SK-N-SH (cell line): Measurements from ENCODE around the gene B4GALNT2. TPM values are rescaled to one million over a fixed set of nuclear protein-coding genes. Genes with fewer than 3 reads are reported as not detected.
A peak's percentile ranks its signal among the peaks of the same experiment; 100 is the strongest.

ENCODE experiments used
- CTCF ChIA-PET: fragments of 300-600, 350-600 bp; formaldehyde crosslinking; extraction: SDS; loops from one replicate; lab custom pipeline; 2021; lab: Yijun Ruan, JAX
- POLR2A ChIA-PET: fragments of 350-600 bp; sonication (Branson Sonifier 250); formaldehyde crosslinking; extraction: SDS; loops from one replicate; lab custom pipeline; 2020; ENCODE audit warnings: antibody characterized with exemption, inconsistent platforms; lab: Yijun Ruan, JAX
- DNase-seq: peaks from one replicate; pipeline ENCODE4 v3.0.0; 2012
- H2AFZ ChIP-seq: fragments of 200-600 bp; sonication (generic); 2 replicates; pipeline ENCODE4 v1.8.1; 2016; ENCODE audit warnings: antibody characterized with exemption, mild to moderate bottlenecking, low read depth
- H3F3A ChIP-seq: fragments of 200-600 bp; sonication (generic); replicated peaks from 2 replicates; pipeline ENCODE3; 2016; ENCODE audit warnings: antibody characterized with exemption, mild to moderate bottlenecking; ENCODE audit not compliant: insufficient read depth
- H3K27ac ChIP-seq, 2 experiments: fragments of 200-500 bp in 1 of 2; fragments of 200-600 bp in 1 of 2; sonication (Bioruptor generic) in 1 of 2; sonication (generic), shearing (Covaris generic) in 1 of 2; 2 replicates each; pipeline versions ENCODE4 v1.5.1 to v1.6.1; 2014 to 2016; ENCODE audit warnings: low read depth in 2 of 2, inconsistent platforms in 1 of 2, low read length in 1 of 2, mild to moderate bottlenecking in 1 of 2, mixed read lengths in 1 of 2
- H3K27me3 ChIP-seq: fragments of 200-600 bp; sonication (generic), shearing (Covaris generic); 2 replicates; pipeline ENCODE4 v1.6.1; 2016; ENCODE audit warnings: mixed run types; ENCODE audit not compliant: insufficient read depth
- H3K36me3 ChIP-seq, 2 experiments: fragments of 200-500 bp in 1 of 2; fragments of 200-600 bp in 1 of 2; sonication (Bioruptor generic) in 1 of 2; sonication (generic) in 1 of 2; replicated peaks in 1 of 2; 2 replicates each; pipeline versions ENCODE3 to v1.5.1; 2014 to 2016; ENCODE audit warnings: low read length in 1 of 2, mild to moderate bottlenecking in 1 of 2; ENCODE audit not compliant: insufficient read depth in 2 of 2, control insufficient read depth in 1 of 2
- H3K4me1 ChIP-seq, 2 experiments: fragments of 200-500 bp in 1 of 2; fragments of 200-600 bp in 1 of 2; sonication (Bioruptor generic) in 1 of 2; sonication (generic), shearing (Covaris generic) in 1 of 2; 2 replicates each; pipeline versions ENCODE4 v1.5.1 to v1.6.1; 2014 to 2016; ENCODE audit warnings: low read depth in 1 of 2, low read length in 1 of 2, mixed run types in 1 of 2; ENCODE audit not compliant: insufficient read depth in 2 of 2, control insufficient read depth in 1 of 2
- H3K4me2 ChIP-seq: fragments of 200-600 bp; sonication (generic), shearing (Covaris generic); 2 replicates; pipeline ENCODE4 v1.6.1; 2017; ENCODE audit warnings: mixed run types
- H3K4me3 ChIP-seq, 2 experiments: fragments of 200-500 bp in 1 of 2; fragments of 200-600 bp in 1 of 2; sonication (Bioruptor generic) in 1 of 2; sonication (generic), shearing (Covaris generic) in 1 of 2; 2 replicates each; pipeline versions ENCODE4 v1.5.1 to v1.8.1; 2014 to 2016; ENCODE audit warnings: low read depth in 2 of 2, inconsistent platforms in 1 of 2, low read length in 1 of 2, mild to moderate bottlenecking in 1 of 2, mixed read lengths in 1 of 2, moderate library complexity in 1 of 2
- H3K79me2 ChIP-seq: fragments of 200-600 bp; sonication (generic); 2 replicates; pipeline ENCODE4 v1.8.1; 2017; ENCODE audit warnings: mild to moderate bottlenecking; ENCODE audit not compliant: insufficient read depth
- H3K9ac ChIP-seq: fragments of 200-600 bp; sonication (generic); 2 replicates; pipeline ENCODE4 v1.6.1; 2017; ENCODE audit warnings: mixed run types
- H3K9me2 ChIP-seq: fragments of 200-600 bp; sonication (generic); 2 replicates; pipeline ENCODE4 v1.6.1; 2017; ENCODE audit warnings: mixed run types
- H3K9me3 ChIP-seq: fragments of 200-600 bp; sonication (generic); 2 replicates; pipeline ENCODE4 v1.6.1; 2017; ENCODE audit warnings: mixed run types, mild to moderate bottlenecking, moderate library complexity
- H4K20me1 ChIP-seq: fragments of 200-600 bp; sonication (generic); 2 replicates; pipeline ENCODE4 v1.6.1; 2017; ENCODE audit warnings: mild to moderate bottlenecking, mixed run types; ENCODE audit not compliant: insufficient read depth
- CHD2 ChIP-seq: fragments of 150-350 bp; IDR thresholded peaks from 2 replicates; pipeline ENCODE4 v1.6.1; 2018; ENCODE audit warnings: low read length; ENCODE audit not compliant: partially characterized antibody
- EZH2phosphoT487 ChIP-seq: fragments of 200-600 bp; sonication (generic); IDR thresholded peaks from 2 replicates; pipeline ENCODE4 v1.6.1; 2017; ENCODE audit warnings: low read depth, mixed run types, mild to moderate bottlenecking, antibody characterized with exemption, moderate library complexity, borderline replicate concordance
- FOSL2 ChIP-seq: IDR thresholded peaks from 2 replicates; pipeline ENCODE4 v1.4.0; 2012; ENCODE audit warnings: low read depth, mild to moderate bottlenecking, moderate library complexity, borderline replicate concordance
- FOXM1 ChIP-seq: IDR thresholded peaks from 2 replicates; pipeline ENCODE4 v1.4.0; 2012; ENCODE audit warnings: low read depth, mild to moderate bottlenecking
- GATA2 ChIP-seq: sonication (generic); formaldehyde crosslinking; IDR thresholded peaks from 2 replicates; pipeline ENCODE4 v1.5.0; 2020; ENCODE audit warnings: mild to moderate bottlenecking, missing genetic modification reagents
- MEF2A ChIP-seq: IDR thresholded peaks from 2 replicates; pipeline ENCODE4 v1.4.0; 2012; ENCODE audit warnings: low read depth, borderline replicate concordance
- MXI1 ChIP-seq: IDR thresholded peaks from 2 replicates; pipeline ENCODE4 v1.6.1; 2012; ENCODE audit warnings: mild to moderate bottlenecking, low read depth, low read length, improper control_type of control experiment
- NFIC ChIP-seq: IDR thresholded peaks from 2 replicates; pipeline ENCODE4 v1.4.0; 2012; ENCODE audit warnings: borderline replicate concordance
- NRF1 ChIP-seq: IDR thresholded peaks from 2 replicates; pipeline ENCODE4 v1.6.1; 2012; ENCODE audit warnings: low read depth, mild to moderate bottlenecking, low read length
- POLR2AphosphoS5 ChIP-seq: IDR thresholded peaks from 2 replicates; pipeline ENCODE4 v1.6.1; 2012; ENCODE audit warnings: low read depth, low read length
- RAD21 ChIP-seq: IDR thresholded peaks from 2 replicates; pipeline ENCODE4 v1.6.1; 2012; ENCODE audit warnings: mild to moderate bottlenecking, low read length
- RFX5 ChIP-seq: IDR thresholded peaks from 2 replicates; pipeline ENCODE4 v1.6.1; 2012; ENCODE audit warnings: mild to moderate bottlenecking, improper control_type of control experiment, low read length
- RXRA ChIP-seq: IDR thresholded peaks from 2 replicates; pipeline ENCODE4 v1.4.0; 2012; ENCODE audit warnings: low read depth, mild to moderate bottlenecking, borderline replicate concordance
- TAF1 ChIP-seq: IDR thresholded peaks from 2 replicates; pipeline ENCODE4 v1.6.1; 2012; ENCODE audit warnings: low read depth, mild to moderate bottlenecking, low read length, moderate library complexity, borderline replicate concordance
- YY1 ChIP-seq: IDR thresholded peaks from 2 replicates; pipeline ENCODE4 v1.4.0; 2012; ENCODE audit warnings: low read depth, mild to moderate bottlenecking
- WGBS: methylation state at CpG from one replicate; pipeline ENCODE4 v1.1.6; 2017; ENCODE audit warnings: low lambda C conversion rate; 5-methylcytosine and 5-hydroxymethylcytosine counted together
- polyA plus RNA-seq, 3 experiments: library from polyadenylated mRNA; depleted of rRNA; stranded (reverse); fragments of >200 nt; gene quantifications; 2 replicates each; pipeline ENCODE4 v1.2.3, GENCODE V29; 2012
- TF ChIP-seq, protein P1 (sequence below): IDR thresholded peaks from 2 replicates; pipeline ENCODE4 v1.4.0; 2012; ENCODE audit warnings: low read depth, borderline replicate concordance
- TF ChIP-seq, protein P2 (sequence below): IDR thresholded peaks from 2 replicates; pipeline ENCODE4 v1.4.0; 2012; ENCODE audit warnings: low read depth
- TF ChIP-seq, protein P3 (sequence below): IDR thresholded peaks from 2 replicates; pipeline ENCODE4 v1.4.0; 2012; ENCODE audit warnings: low read depth, borderline replicate concordance

B4GALNT2 gene
- polyA plus RNA-seq, 1 of the 3 experiments (the other 2 are of a cell fraction), result not detected

DNA sequence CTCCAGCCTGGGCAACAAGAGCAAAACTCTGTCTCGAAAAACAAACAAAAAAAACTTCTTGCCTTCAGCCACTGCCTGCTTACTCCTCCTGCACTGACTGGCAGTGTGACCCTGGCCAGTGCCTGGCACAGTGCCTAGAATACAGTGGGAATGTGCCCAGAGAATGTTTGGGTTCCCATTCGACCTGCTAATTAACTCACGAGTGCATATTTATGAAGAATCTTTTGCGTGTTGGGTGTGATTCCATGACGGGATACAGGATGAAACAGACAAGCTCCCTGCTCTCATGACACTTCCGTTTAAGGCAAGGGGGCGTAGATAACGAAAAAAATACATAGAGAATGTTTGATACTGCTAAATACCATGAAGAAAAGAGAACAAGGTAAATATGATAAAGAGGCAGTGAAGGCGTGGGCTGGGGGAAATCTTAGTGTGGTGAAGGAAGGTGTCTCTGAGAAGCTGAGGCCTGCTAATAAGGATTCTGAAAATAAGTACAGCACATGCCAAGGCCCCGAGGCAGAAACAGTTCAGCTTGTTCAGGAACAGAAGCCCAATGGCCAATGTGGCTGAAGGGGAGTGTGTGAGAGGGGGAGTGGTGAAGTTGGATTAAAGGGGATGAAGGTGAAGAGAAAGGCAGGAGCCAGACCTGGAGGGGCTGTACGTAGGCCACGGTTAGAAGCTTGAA is 82.2 kb downstream of the B4GALNT2 start:
- CTCF ChIA-PET, result interaction anchor here (1.1 to 9.5 kb wide), 4 partner anchors 8 to 76 kb away, joined by 4 to 105 read pairs (median 5); partner anchors contain the start of gene PHOSPHO1
- POLR2A ChIA-PET, result no interaction called here

DNA sequence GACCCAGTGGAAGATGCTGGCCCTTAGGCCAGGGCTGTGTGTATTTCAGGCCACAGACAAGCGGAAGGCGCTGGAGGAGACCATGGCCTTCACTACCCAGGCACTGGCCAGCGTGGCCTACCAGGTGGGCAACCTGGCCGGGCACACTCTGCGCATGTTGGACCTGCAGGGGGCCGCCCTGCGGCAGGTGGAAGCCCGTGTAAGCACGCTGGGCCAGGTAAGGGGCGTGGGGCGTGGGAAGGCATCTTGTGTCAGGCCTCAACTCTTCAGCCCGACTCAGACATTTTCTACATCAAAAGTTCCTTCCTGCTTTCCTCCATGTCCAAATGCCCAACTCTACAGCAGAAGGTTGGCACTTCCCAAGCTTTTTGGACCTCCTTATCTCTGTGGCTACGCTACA is 83.9 kb downstream of the B4GALNT2 start:
- CTCF ChIA-PET, result interaction anchor here (9.5 kb wide), 1 partner anchor 11 kb away, joined by 105 read pairs; the partner anchor contains the start of gene PHOSPHO1

More for the DNA sequence above, 82.2 kb downstream of the B4GALNT2 start:
- TF ChIP-seq NFIC (peak; percentile 32; the same call in 1 of the 2 replicates), FOXM1 (no peak), GATA2 (CRISPR knock-in tag) (no peak)
- peak; percentile 29 for DNase-seq
- H3K27ac ChIP-seq, result no peak overlapping the region
- no peaks in the 10 kb centered on the region for H3K9me3 ChIP-seq
- H3K4me3 ChIP-seq, result no peak overlapping the region
- 58% methylated on average over 12 of the region's 12 CpGs for WGBS
- no peak overlapping the region for H3K4me2 ChIP-seq
- H3K9me2 ChIP-seq, result no peaks in the 10 kb centered on the region
- H3K9ac ChIP-seq, result no peak overlapping the region
- H3F3A ChIP-seq, result peaks cover 10% of the 10 kb centered on the region
- no peaks in the 10 kb centered on the region for H4K20me1 ChIP-seq
- no peak overlapping the region for H2AFZ ChIP-seq
- no peaks in the 10 kb centered on the region for H3K27me3 ChIP-seq
- H3K36me3 ChIP-seq, result no peaks in the 10 kb centered on the region
- H3K79me2 ChIP-seq, result no peaks in the 10 kb centered on the region
- peaks cover 0 to 8% of the 10 kb centered on the region in 2 experiments; a peak in 3 of 4 replicates for H3K4me1 ChIP-seq

DNA sequence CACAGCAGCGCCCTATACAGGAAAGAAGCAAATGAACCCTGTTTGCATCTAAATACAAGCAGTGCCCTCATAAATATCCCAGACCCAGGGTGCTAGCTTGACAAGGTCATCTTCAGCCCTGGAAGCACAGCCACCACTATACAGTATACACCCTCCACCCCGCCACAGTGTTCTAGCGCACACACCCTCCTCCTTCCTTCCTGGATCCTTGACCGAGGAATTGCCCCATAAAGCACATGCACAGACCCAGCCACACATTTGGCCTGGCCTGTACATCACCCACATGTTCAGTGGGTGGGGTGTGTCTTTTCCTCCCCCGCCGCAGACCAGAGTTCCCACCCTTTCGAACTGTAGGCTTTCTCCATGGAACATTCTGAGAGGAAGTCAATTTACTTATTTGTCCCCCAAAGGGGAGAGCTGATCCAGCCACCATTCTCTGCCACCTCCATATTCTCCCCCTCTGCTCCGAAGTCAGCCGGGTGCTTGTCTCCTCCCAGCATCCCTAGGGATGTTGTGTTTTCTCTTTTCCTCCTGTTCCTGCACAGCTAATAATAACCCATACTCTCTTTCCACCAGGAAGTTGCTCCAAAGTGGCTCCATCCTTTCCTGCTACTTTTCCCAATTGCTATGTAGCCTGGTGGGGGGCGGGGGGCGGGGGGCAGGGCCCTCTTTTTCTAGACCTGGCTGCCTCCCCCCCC is 84.5 kb downstream of the B4GALNT2 start:
- Histone ChIP-seq H3K9ac (no peak overlapping the region), H3F3A (peaks cover 3% of the 10 kb centered on the region), H3K27ac (no peak overlapping the region), H3K4me2 (no peak overlapping the region), H3K36me3 (no peaks in the 10 kb centered on the region), H3K9me3 (no peaks in the 10 kb centered on the region), H4K20me1 (no peaks in the 10 kb centered on the region), H3K9me2 (no peaks in the 10 kb centered on the region), H3K4me1 (no peaks in the 10 kb centered on the region), H3K79me2 (no peaks in the 10 kb centered on the region), H3K4me3 (no peak overlapping the region), H3K27me3 (no peaks in the 10 kb centered on the region; the same call in 1 of the 2 replicates), H2AFZ (no peak overlapping the region)
- peak; percentile 40 for DNase-seq
- ChIA-PET CTCF (interaction anchor here (1.1 to 9.5 kb wide), 2 partner anchors 10 to 191 kb away, joined by 3 to 105 read pairs; partner anchors contain the start of gene PHOSPHO1), POLR2A (no interaction called here)
- TF ChIP-seq MEF2A (no peak), FOSL2 (no peak), NRF1 (no peak), YY1 (no peak), CHD2 (no peak), RXRA (no peak), RFX5 (no peak), MXI1 (no peak), TAF1 (no peak)
- TF ChIP-seq, protein P1, sequence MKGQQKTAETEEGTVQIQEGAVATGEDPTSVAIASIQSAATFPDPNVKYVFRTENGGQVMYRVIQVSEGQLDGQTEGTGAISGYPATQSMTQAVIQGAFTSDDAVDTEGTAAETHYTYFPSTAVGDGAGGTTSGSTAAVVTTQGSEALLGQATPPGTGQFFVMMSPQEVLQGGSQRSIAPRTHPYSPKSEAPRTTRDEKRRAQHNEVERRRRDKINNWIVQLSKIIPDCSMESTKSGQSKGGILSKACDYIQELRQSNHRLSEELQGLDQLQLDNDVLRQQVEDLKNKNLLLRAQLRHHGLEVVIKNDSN, result no peak
- TF ChIP-seq, protein P2, sequence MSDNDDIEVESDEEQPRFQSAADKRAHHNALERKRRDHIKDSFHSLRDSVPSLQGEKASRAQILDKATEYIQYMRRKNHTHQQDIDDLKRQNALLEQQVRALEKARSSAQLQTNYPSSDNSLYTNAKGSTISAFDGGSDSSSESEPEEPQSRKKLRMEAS, result no peak
- TF ChIP-seq, protein P3, sequence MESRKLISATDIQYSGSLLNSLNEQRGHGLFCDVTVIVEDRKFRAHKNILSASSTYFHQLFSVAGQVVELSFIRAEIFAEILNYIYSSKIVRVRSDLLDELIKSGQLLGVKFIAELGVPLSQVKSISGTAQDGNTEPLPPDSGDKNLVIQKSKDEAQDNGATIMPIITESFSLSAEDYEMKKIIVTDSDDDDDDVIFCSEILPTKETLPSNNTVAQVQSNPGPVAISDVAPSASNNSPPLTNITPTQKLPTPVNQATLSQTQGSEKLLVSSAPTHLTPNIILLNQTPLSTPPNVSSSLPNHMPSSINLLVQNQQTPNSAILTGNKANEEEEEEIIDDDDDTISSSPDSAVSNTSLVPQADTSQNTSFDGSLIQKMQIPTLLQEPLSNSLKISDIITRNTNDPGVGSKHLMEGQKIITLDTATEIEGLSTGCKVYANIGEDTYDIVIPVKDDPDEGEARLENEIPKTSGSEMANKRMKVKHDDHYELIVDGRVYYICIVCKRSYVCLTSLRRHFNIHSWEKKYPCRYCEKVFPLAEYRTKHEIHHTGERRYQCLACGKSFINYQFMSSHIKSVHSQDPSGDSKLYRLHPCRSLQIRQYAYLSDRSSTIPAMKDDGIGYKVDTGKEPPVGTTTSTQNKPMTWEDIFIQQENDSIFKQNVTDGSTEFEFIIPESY, result no peak
- 63% methylated on average over 11 of the region's 11 CpGs for WGBS

More for the DNA sequence above, 83.9 kb downstream of the B4GALNT2 start:
- H3K36me3 ChIP-seq, result no peaks in the 10 kb centered on the region
- H3K9ac ChIP-seq, result no peak overlapping the region
- no peak for TF ChIP-seq RXRA
- TF ChIP-seq POLR2AphosphoS5, result no peak
- no peak for TF ChIP-seq MEF2A
- no peak for TF ChIP-seq FOXM1
- TF ChIP-seq RFX5, result no peak
- no peak for TF ChIP-seq RAD21
- no peak for TF ChIP-seq CHD2
- TF ChIP-seq EZH2phosphoT487, result no peak
- no peak overlapping the region for H3K27ac ChIP-seq
- no peaks in the 10 kb centered on the region; the same call in 1 of the 2 replicates for H3K27me3 ChIP-seq
- POLR2A ChIA-PET, result no interaction called here
- no peak overlapping the region for H3K4me2 ChIP-seq
- H3K9me2 ChIP-seq, result no peaks in the 10 kb centered on the region
- no peaks in the 10 kb centered on the region for H4K20me1 ChIP-seq
- H2AFZ ChIP-seq, result no peak overlapping the region
- 88% methylated on average over 13 of the region's 13 CpGs for WGBS
- H3K4me1 ChIP-seq, result no peaks in the 10 kb centered on the region
- no peak overlapping the region for H3K4me3 ChIP-seq
- no peaks in the 10 kb centered on the region for H3K9me3 ChIP-seq
- H3F3A ChIP-seq, result peaks cover 9% of the 10 kb centered on the region
- no peaks in the 10 kb centered on the region for H3K79me2 ChIP-seq
- no peak for DNase-seq
